Naive thymus-derived CD4-positive, alpha-beta T cell (primary cell): Measurements from ENCODE around the gene CDK5. TPM values are rescaled to one million over a fixed set of nuclear protein-coding genes. Genes with fewer than 3 reads are reported as not detected.

Experiments used
- ATAC-seq: fragments of 150-1000 bp; cut with Tn5 transposase; 2 replicates; pipeline ENCODE4 v1.10.0; 2021; ENCODE audit warnings: mild to moderate bottlenecking, moderate library complexity
- CTCF ChIA-PET: fragments of 350-600 bp; sonication (Branson Sonifier 250); formaldehyde crosslinking; loops from one replicate; lab custom pipeline; 2021; ENCODE audit warnings: antibody characterized with exemption; lab: Charles Lee
- POLR2A ChIA-PET: fragments of 350-600 bp; sonication (Branson Sonifier 250); formaldehyde crosslinking; loops from one replicate; lab custom pipeline; 2021; ENCODE audit warnings: antibody characterized with exemption, inconsistent platforms; lab: Charles Lee
- DNase-seq, 9 donors: peaks; one replicate each; pipeline versions ENCODE4 v3.0.0 to v3.0.0-alpha.2; 2020 to 2022; ENCODE audit warnings: mixed read lengths in 1 of 9
- H3K27ac ChIP-seq: one replicate; pipeline ENCODE4 v1.7.0; 2013; ENCODE audit warnings: mild to moderate bottlenecking, low read depth, low read length, moderate library complexity
- H3K27me3 ChIP-seq, 2 donors: one replicate each; pipeline ENCODE4 v1.7.0; 2013; ENCODE audit warnings: low read length in 2 of 2, mild to moderate bottlenecking in 2 of 2, moderate library complexity in 2 of 2; ENCODE audit not compliant: control insufficient read depth in 2 of 2, insufficient read depth in 2 of 2
- H3K36me3 ChIP-seq, 3 experiments: 1 replicate in 2 of 3; 2 replicates in 1 of 3; pipeline ENCODE4 v1.7.0; 2013; ENCODE audit warnings: low read length in 3 of 3, mild to moderate bottlenecking in 3 of 3, moderate library complexity in 1 of 3; ENCODE audit not compliant: insufficient read depth in 3 of 3, control insufficient read depth in 2 of 3
- H3K4me1 ChIP-seq, 2 donors: one replicate each; pipeline ENCODE4 v1.7.0; 2013; ENCODE audit warnings: low read length in 2 of 2, mild to moderate bottlenecking in 2 of 2, moderate library complexity in 1 of 2; ENCODE audit not compliant: control insufficient read depth in 2 of 2, insufficient read depth in 2 of 2
- H3K4me3 ChIP-seq: 2 replicates; pipeline ENCODE4 v1.7.0; 2013; ENCODE audit warnings: mild to moderate bottlenecking, low read length
- H3K9me3 ChIP-seq, 3 experiments: 1 replicate in 2 of 3; 2 replicates in 1 of 3; pipeline ENCODE4 v1.7.0; 2013; ENCODE audit warnings: low read length in 3 of 3; ENCODE audit not compliant: control insufficient read depth in 2 of 3
- H3K27ac Mint-ChIP-seq, 9 donors: one replicate each; pipeline ENCODE4 v1.8.0; 2020 to 2022; ENCODE audit warnings: mixed read lengths in 9 of 9, mild to moderate bottlenecking in 8 of 9, moderate library complexity in 5 of 9, inconsistent platforms in 2 of 9
- H3K27me3 Mint-ChIP-seq, 5 donors: one replicate each; pipeline ENCODE4 v1.8.0; 2021 to 2022; ENCODE audit warnings: mixed read lengths in 5 of 5, mild to moderate bottlenecking in 1 of 5
- H3K36me3 Mint-ChIP-seq, 5 donors: one replicate each; pipeline ENCODE4 v1.8.0; 2020 to 2022; ENCODE audit warnings: mixed read lengths in 5 of 5, mild to moderate bottlenecking in 3 of 5, inconsistent platforms in 1 of 5
- H3K4me1 Mint-ChIP-seq, 7 donors: one replicate each; pipeline ENCODE4 v1.8.0; 2020 to 2022; ENCODE audit warnings: mixed read lengths in 7 of 7, mild to moderate bottlenecking in 3 of 7, inconsistent platforms in 1 of 7
- H3K4me3 Mint-ChIP-seq, 10 donors: one replicate each; pipeline ENCODE4 v1.8.0; 2020 to 2022; ENCODE audit warnings: mild to moderate bottlenecking in 10 of 10, mixed read lengths in 10 of 10, moderate library complexity in 6 of 10, inconsistent platforms in 2 of 10
- H3K9me3 Mint-ChIP-seq, 11 donors: one replicate each; pipeline ENCODE4 v1.8.0; 2020 to 2022; ENCODE audit warnings: mixed read lengths in 11 of 11, mild to moderate bottlenecking in 4 of 11, inconsistent platforms in 1 of 11, moderate library complexity in 1 of 11
- intact Hi-C, 2 donors: fragments of 100-400 bp; cut with micrococcal nuclease; formaldehyde crosslinking; loops; one replicate each; pipeline ENCODE4 v1.15.1; 2023
- polyA plus RNA-seq, 2 donors: library from polyadenylated mRNA; unstranded; fragments of 300-500 nt; fragmentation: Illumina TruSeq; gene quantifications; one replicate each; pipeline ENCODE4 v1.2.3, GENCODE V29; 2021
- total RNA-seq, 6 experiments: library from RNA in 5 of 6; stranded (reverse) in 5 of 6; gene quantifications; 1 replicate in 5 of 6; 2 replicates in 1 of 6; pipeline ENCODE4 v1.2.3 and lab custom pipeline; 2021 to 2026

Gene CDK5
- total and polyA plus RNA-seq, 7 experiments from 2014 or later, result 4.2 to 20.2 (median 7.7) TPM

DNA sequence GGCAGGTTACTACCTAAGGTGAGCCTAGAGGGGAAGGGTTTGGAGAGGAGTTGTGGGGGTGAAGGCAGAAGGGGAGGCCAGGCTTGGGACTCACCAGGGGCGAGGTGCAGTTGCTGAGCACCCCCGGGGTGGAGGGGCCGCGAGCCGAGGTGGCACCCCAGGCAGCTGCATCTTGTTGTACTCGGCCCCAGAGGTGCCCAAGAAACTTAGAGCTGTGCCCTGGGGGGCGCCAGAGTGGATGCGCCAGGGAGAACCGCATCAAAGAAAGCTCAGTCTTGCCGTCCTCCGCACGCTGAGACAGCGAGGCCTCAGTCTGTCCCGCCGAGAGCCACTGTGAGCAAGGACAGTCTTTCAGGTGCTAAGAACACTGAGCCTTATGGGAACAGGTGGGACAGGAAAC lies 40.8 kb downstream of the CDK5 start:
- ChIA-PET POLR2A (interaction anchor here (0.9 to 3.9 kb wide), 5 partner anchors 9 to 118 kb away, joined by 3 to 28 read pairs (median 4); partner anchors contain the start of gene ABCB8), CTCF (interaction anchor here (1.0 to 5.2 kb wide), 6 partner anchors 8 to 55 kb away, joined by 3 to 52 read pairs (median 22); no protein-coding TSS in a partner anchor)
- Mint-ChIP-seq H3K36me3 (peaks cover 0 to 18% (median 0%) of the 10 kb centered on the region in 5 donors), H3K27ac (peak overlapping the region; percentile 38 to 100 (median 94)), H3K4me3 (peak overlapping the region; percentile 30 to 94 (median 88)), H3K9me3 (peaks cover 0 to 4% (median 0%) of the 10 kb centered on the region in 11 donors), H3K4me1 (peaks cover 42 to 78% (median 63%) of the 10 kb centered on the region in 7 donors), H3K27me3 (peaks cover 0 to 33% (median 0%) of the 10 kb centered on the region in 5 donors)
- Histone ChIP-seq H3K4me3 (no peak overlapping the region), H3K27ac (peak overlapping the region; percentile 97), H3K36me3 (no peaks in the 10 kb centered on the region), H3K27me3 (no peaks in the 10 kb centered on the region), H3K9me3 (no peaks in the 10 kb centered on the region), H3K4me1 (peaks cover 41 to 65% of the 10 kb centered on the region in 2 donors)
- peak in 3 of 9 donors; percentile 27 to 52 (median 28) for DNase-seq
- no peak for ATAC-seq
- intact Hi-C loops, result no loop called here

- Histone ChIP-seq H3K27me3 (no peaks in the 10 kb centered on the region), H3K4me3 (no peak overlapping the region), H3K9me3 (no peaks in the 10 kb centered on the region), H3K36me3 (no peaks in the 10 kb centered on the region), H3K27ac (peak overlapping the region; percentile 97), H3K4me1 (peaks cover 41 to 68% of the 10 kb centered on the region in 2 donors)
- intact Hi-C loops, result no loop called here
- Mint-ChIP-seq H3K4me3 (peak overlapping the region in 9 of 10 donors; percentile 38 to 94 (median 85)), H3K4me1 (peaks cover 47 to 82% (median 67%) of the 10 kb centered on the region in 7 donors), H3K27ac (peak overlapping the region; percentile 38 to 100 (median 94)), H3K27me3 (peaks cover 0 to 33% (median 0%) of the 10 kb centered on the region in 5 donors), H3K36me3 (peaks cover 0 to 18% (median 0%) of the 10 kb centered on the region in 5 donors), H3K9me3 (peaks cover 0 to 4% (median 0%) of the 10 kb centered on the region in 11 donors)
- no peak for ATAC-seq
- CTCF ChIA-PET, result interaction anchor here (1.0 to 5.2 kb wide), 5 partner anchors 9 to 54 kb away, joined by 3 to 52 read pairs (median 15); partner anchors contain the start of gene ABCB8
- POLR2A ChIA-PET, result interaction anchor here (0.9 to 3.9 kb wide), 5 partner anchors 9 to 118 kb away, joined by 3 to 28 read pairs (median 4); partner anchors contain the start of gene ABCB8
- DNase-seq, result no peak
Observed at GRCh38 chr7:151016505-151016904, 41.2 kb downstream of the CDK5 start.

DNA sequence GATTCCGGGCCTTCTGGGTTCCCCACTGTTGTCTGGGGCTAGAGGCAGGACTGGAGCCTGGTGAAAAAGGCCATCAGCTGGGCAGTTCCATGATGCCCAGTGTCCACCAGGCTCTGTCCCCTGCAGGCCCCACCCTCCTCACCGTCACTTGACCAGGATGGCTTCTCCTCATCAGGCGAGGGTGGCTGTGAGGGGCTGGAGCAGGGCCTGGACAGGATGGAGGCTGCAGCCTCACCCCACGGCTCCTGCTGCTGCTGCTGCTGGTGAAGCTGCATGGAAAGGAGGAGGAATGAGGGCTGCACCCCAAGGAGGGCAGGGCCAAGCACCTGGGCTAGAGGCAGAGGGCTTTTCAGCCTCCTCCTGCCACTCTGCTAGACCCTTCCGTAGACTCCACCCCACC lies 41.7 kb downstream of the CDK5 start:
- Mint-ChIP-seq H3K4me1 (peaks cover 49 to 86% (median 70%) of the 10 kb centered on the region in 7 donors), H3K36me3 (peaks cover 0 to 18% (median 0%) of the 10 kb centered on the region in 5 donors), H3K9me3 (peaks cover 0 to 4% (median 0%) of the 10 kb centered on the region in 11 donors), H3K4me3 (peak overlapping the region in 9 of 10 donors; percentile 38 to 91 (median 58)), H3K27ac (peak overlapping the region in 8 of 9 donors; percentile 87 to 100 (median 95)), H3K27me3 (peaks cover 0 to 28% (median 0%) of the 10 kb centered on the region in 5 donors)
- DNase-seq (no peak), ATAC-seq (no peak)
- ChIA-PET CTCF (interaction anchor here (1.0 to 5.2 kb wide), 5 partner anchors 10 to 54 kb away, joined by 3 to 52 read pairs (median 3); partner anchors contain the start of gene ABCB8), POLR2A (interaction anchor here (0.9 to 3.9 kb wide), 4 partner anchors 8 to 40 kb away, joined by 3 to 21 read pairs (median 4); no protein-coding TSS in a partner anchor)
- peaks cover 43 to 71% of the 10 kb centered on the region in 2 donors for H3K4me1 ChIP-seq
- no peaks in the 10 kb centered on the region for H3K9me3 ChIP-seq
- intact Hi-C loops, result loop anchor here in 1 of 2 donors (2.0 kb wide), 1 partner anchor 27 kb away; no protein-coding TSS in a partner anchor
- no peaks in the 10 kb centered on the region for H3K27me3 ChIP-seq
- H3K36me3 ChIP-seq, result no peaks in the 10 kb centered on the region
- H3K4me3 ChIP-seq, result no peak overlapping the region
- peak overlapping the region; percentile 97 for H3K27ac ChIP-seq

GRCh38 chr7:151014950-151015349 lies 42.7 kb downstream of the CDK5 start:
- Mint-ChIP-seq H3K4me1 (peaks cover 58 to 91% (median 79%) of the 10 kb centered on the region in 7 donors), H3K36me3 (peaks cover 0 to 18% (median 0%) of the 10 kb centered on the region in 5 donors), H3K27me3 (peaks cover 0 to 18% (median 0%) of the 10 kb centered on the region in 5 donors), H3K27ac (peak overlapping the region; percentile 96 to 100 (median 99)), H3K4me3 (peak overlapping the region; percentile 83 to 98 (median 94)), H3K9me3 (peaks cover 0 to 4% (median 0%) of the 10 kb centered on the region in 11 donors)
- no peaks in the 10 kb centered on the region for H3K36me3 ChIP-seq
- DNase-seq, result peak in 5 of 9 donors; percentile 35 to 54 (median 44)
- peak overlapping the region; percentile 97 for H3K27ac ChIP-seq
- H3K9me3 ChIP-seq, result no peaks in the 10 kb centered on the region
- no peaks in the 10 kb centered on the region for H3K27me3 ChIP-seq
- no peak for ATAC-seq
- intact Hi-C loops, result loop anchor here (1.0 to 5.0 kb wide), 5 partner anchors 26 to 693 kb away; partner anchors contain the start of genes ABCF2 (in 1 of the 2), ACTR3C (in 1 of the 2), FASTK (in 1 of the 2) and LRRC61 (in 1 of the 2)
- ChIA-PET POLR2A (interaction anchor here (0.7 to 4.9 kb wide), 10 partner anchors 11 to 70 kb away, joined by 3 to 34 read pairs (median 4); partner anchors contain the start of gene ABCB8), CTCF (interaction anchor here (0.7 to 4.8 kb wide), 12 partner anchors 14 to 47 kb away, joined by 3 to 35 read pairs (median 3); partner anchors contain the start of genes ABCB8 and NOS3)
- H3K4me3 ChIP-seq, result no peak overlapping the region
- H3K4me1 ChIP-seq, result peaks cover 52 to 81% of the 10 kb centered on the region in 2 donors

DNA sequence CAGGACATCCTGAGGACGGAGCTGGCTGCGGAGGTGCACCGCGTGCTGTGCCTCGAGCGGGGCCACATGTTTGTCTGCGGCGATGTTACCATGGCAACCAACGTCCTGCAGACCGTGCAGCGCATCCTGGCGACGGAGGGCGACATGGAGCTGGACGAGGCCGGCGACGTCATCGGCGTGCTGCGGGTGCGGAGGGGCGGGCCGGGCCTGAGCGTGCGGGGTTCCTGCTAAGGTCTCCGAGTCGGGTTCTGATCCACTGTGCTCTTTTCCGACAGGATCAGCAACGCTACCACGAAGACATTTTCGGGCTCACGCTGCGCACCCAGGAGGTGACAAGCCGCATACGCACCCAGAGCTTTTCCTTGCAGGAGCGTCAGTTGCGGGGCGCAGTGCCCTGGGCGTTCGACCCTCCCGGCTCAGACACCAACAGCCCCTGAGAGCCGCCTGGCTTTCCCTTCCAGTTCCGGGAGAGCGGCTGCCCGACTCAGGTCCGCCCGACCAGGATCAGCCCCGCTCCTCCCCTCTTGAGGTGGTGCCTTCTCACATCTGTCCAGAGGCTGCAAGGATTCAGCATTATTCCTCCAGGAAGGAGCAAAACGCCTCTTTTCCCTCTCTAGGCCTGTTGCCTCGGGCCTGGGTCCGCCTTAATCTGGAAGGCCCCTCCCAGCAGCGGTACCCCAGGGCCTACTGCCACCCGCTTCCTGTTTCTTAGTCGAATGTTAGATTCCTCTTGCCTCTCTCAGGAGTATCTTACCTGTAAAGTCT lies 43.8 kb downstream of the CDK5 start:
- Histone ChIP-seq H3K4me3 (peak overlapping the region; percentile 85), H3K4me1 (peaks cover 51 to 85% of the 10 kb centered on the region in 2 donors), H3K27me3 (no peaks in the 10 kb centered on the region), H3K9me3 (no peaks in the 10 kb centered on the region), H3K36me3 (no peaks in the 10 kb centered on the region), H3K27ac (peak overlapping the region; percentile 97)
- ATAC-seq (peak; percentile 75), DNase-seq (peak; percentile 80 to 96 (median 92))
- Mint-ChIP-seq H3K4me1 (peaks cover 54 to 90% (median 78%) of the 10 kb centered on the region in 7 donors), H3K4me3 (peak overlapping the region; percentile 83 to 98 (median 94)), H3K27ac (peak overlapping the region; percentile 96 to 100 (median 99)), H3K9me3 (peaks cover 0 to 4% (median 0%) of the 10 kb centered on the region in 11 donors), H3K27me3 (peaks cover 0 to 11% (median 0%) of the 10 kb centered on the region in 5 donors), H3K36me3 (peaks cover 0 to 18% (median 0%) of the 10 kb centered on the region in 5 donors)
- POLR2A ChIA-PET, result interaction anchor here (0.6 to 4.9 kb wide), 13 partner anchors 10 to 646 kb away, joined by 3 to 34 read pairs (median 6); partner anchors contain the start of genes ABCB8, CDK5, NUB1 and REPIN1
- CTCF ChIA-PET, result interaction anchor here (0.7 to 2.4 kb wide), 12 partner anchors 16 to 290 kb away, joined by 3 to 14 read pairs (median 3); partner anchors contain the start of gene NOS3
- intact Hi-C loops, result loop anchor here (1.0 to 5.0 kb wide), 14 partner anchors 14 to 692 kb away; partner anchors contain the start of genes ABCB8 (in 2 of the 2), ABCF2 (in 1 of the 2), ACTR3C (in 1 of the 2) and AGAP3 (in 1 of the 2)
